HepG2 (cell line): Measurements from ENCODE around the gene TSPAN12. TPM values are rescaled to one million over a fixed set of nuclear protein-coding genes. Genes with fewer than 3 reads are reported as not detected.

Experiments
- ATAC-seq: fragments of 200-7000 bp; cut with Tn5 transposase; 3 replicates; pipeline ENCODE4 v1.9.1; 2020; ENCODE audit warnings: mild to moderate bottlenecking, moderate library complexity
- BruUV-seq: library from RNA; stranded (reverse); fragments of 400-500 nt; replicated peaks from 2 replicates; lab custom pipeline; 2021; lab: Mats Ljungman, UMichigan
- CTCF ChIA-PET: fragments of 300-600 bp; formaldehyde crosslinking; extraction: SDS; loops from one replicate; lab custom pipeline; 2021; ENCODE audit warnings: low total read pairs, inconsistent platforms, low intra/inter-chr PET ratio; lab: Yijun Ruan, JAX
- POLR2A ChIA-PET: fragments of 350-600 bp; sonication (Branson Sonifier 250); formaldehyde crosslinking; loops from one replicate; lab custom pipeline; 2020; ENCODE audit warnings: antibody characterized with exemption, inconsistent platforms; lab: Yijun Ruan, JAX
- DNase-seq: peaks from one replicate; pipeline ENCODE4 v3.0.0-alpha.2; 2015; ENCODE audit warnings: low spot score
- FAIRE-seq: peaks from 3 replicates; lab custom pipeline; 2011; peaks lifted over from hg19 to GRCh38; lab: Jason Lieb, UNC
- H2AFZ ChIP-seq: one replicate; pipeline ENCODE4 v1.6.1; 2011; ENCODE audit warnings: low read length, inconsistent platforms
- H3K27ac ChIP-seq: fragments of 300-600 bp; 3 replicates; pipeline ENCODE4 v1.8.0; 2011; ENCODE audit warnings: mixed run types, mild to moderate bottlenecking, mixed read lengths, low read length, inconsistent platforms; ENCODE audit not compliant: insufficient read depth; ENCODE audit errors: extremely low read length
- H3K27me3 ChIP-seq, 2 experiments: fragments of 200-600 bp in 1 of 2; 2 replicates in 1 of 2; 3 replicates in 1 of 2; pipeline versions ENCODE4 v1.6.0 to v1.8.0; 2011; ENCODE audit warnings: low read length in 2 of 2, mild to moderate bottlenecking in 2 of 2, moderate library complexity in 2 of 2, inconsistent platforms in 1 of 2; ENCODE audit not compliant: insufficient read depth in 2 of 2, control insufficient read depth in 1 of 2
- H3K36me3 ChIP-seq, 2 experiments: fragments of 200-600 bp in 1 of 2; replicated peaks in 1 of 2; 2 replicates in 1 of 2; 3 replicates in 1 of 2; pipeline versions ENCODE4 v1.5.1 to v1.8.0; 2011; ENCODE audit warnings: low read length in 2 of 2, inconsistent platforms in 1 of 2; ENCODE audit not compliant: insufficient read depth in 2 of 2, control insufficient read depth in 1 of 2
- H3K4me1 ChIP-seq: 2 replicates; pipeline ENCODE4 v1.5.1; 2012; ENCODE audit warnings: low read length, inconsistent platforms; ENCODE audit not compliant: insufficient read depth
- H3K4me2 ChIP-seq: 2 replicates; pipeline ENCODE4 v1.6.0; 2011; ENCODE audit warnings: low read depth, low read length, inconsistent platforms
- H3K4me3 ChIP-seq, 3 experiments: fragments of 200-600 bp in 1 of 3; sonication (generic), shearing (Covaris generic) in 1 of 3; replicated peaks in 1 of 3; 2 replicates each; pipeline ENCODE4 v1.5.1; 2011 to 2016; ENCODE audit warnings: low read length in 3 of 3, inconsistent platforms in 2 of 3, low read depth in 2 of 3, mild to moderate bottlenecking in 2 of 3, control low read depth in 1 of 3, mixed read lengths in 1 of 3; ENCODE audit not compliant: insufficient read depth in 1 of 3
- H3K79me2 ChIP-seq: one replicate; pipeline ENCODE4 v1.6.1; 2011; ENCODE audit warnings: low read length, inconsistent platforms; ENCODE audit not compliant: insufficient read depth
- H3K9ac ChIP-seq: 2 replicates; pipeline ENCODE4 v1.6.0; 2011; ENCODE audit warnings: mild to moderate bottlenecking, low read depth, low read length, inconsistent platforms; ENCODE audit not compliant: insufficient read depth
- H3K9me3 ChIP-seq: 2 replicates; pipeline ENCODE4 v1.5.1; 2012; ENCODE audit warnings: mild to moderate bottlenecking, low read length
- H4K20me1 ChIP-seq: 2 replicates; pipeline ENCODE4 v1.6.0; 2011; ENCODE audit warnings: inconsistent platforms, mild to moderate bottlenecking, low read length, moderate library complexity; ENCODE audit not compliant: insufficient read depth
- HMG20B ChIP-seq: conservative IDR thresholded peaks from 2 replicates; pipeline ENCODE4 v1.6.1; 2016; ENCODE audit warnings: missing genetic modification reagents, missing compliant biosample characterization
- HMGA1 ChIP-seq: sonication (generic); formaldehyde crosslinking; conservative IDR thresholded peaks from 2 replicates; pipeline ENCODE4 v1.4.0; 2020; ENCODE audit warnings: missing genetic modification reagents
- HNF4G ChIP-seq, 2 experiments: sonication (generic) in 1 of 2; formaldehyde crosslinking in 1 of 2; IDR thresholded peaks; 2 replicates each; pipeline versions ENCODE4 v1.4.0 to v1.6.1; 2011 to 2020; ENCODE audit warnings: borderline replicate concordance in 2 of 2, low read depth in 2 of 2, mild to moderate bottlenecking in 2 of 2, low read length in 1 of 2, missing genetic modification reagents in 1 of 2, moderate library complexity in 1 of 2
- HNRNPL ChIP-seq: fragments of 200-400 bp; formaldehyde crosslinking; IDR thresholded peaks from 2 replicates; pipeline ENCODE4 v1.6.1; 2017; ENCODE audit warnings: mild to moderate bottlenecking, low read depth, low read length
- JUN ChIP-seq: sonication (generic); formaldehyde crosslinking; IDR thresholded peaks from 2 replicates; pipeline ENCODE4 v1.4.0; 2020; ENCODE audit warnings: mild to moderate bottlenecking, missing genetic modification reagents
- JUND ChIP-seq: sonication (generic); formaldehyde crosslinking; IDR thresholded peaks from 2 replicates; pipeline ENCODE4 v1.8.0; 2022; ENCODE audit warnings: mild to moderate bottlenecking, missing genetic modification reagents
- KMT2A ChIP-seq: sonication (generic); formaldehyde crosslinking; IDR thresholded peaks from 2 replicates; pipeline ENCODE4 v1.4.0; 2020; ENCODE audit warnings: missing genetic modification reagents
- MTA3 ChIP-seq: sonication (generic); formaldehyde crosslinking; IDR thresholded peaks from 2 replicates; pipeline ENCODE4 v1.4.0; 2020; ENCODE audit warnings: missing genetic modification reagents
- NRL ChIP-seq: sonication (generic); formaldehyde crosslinking; IDR thresholded peaks from 2 replicates; pipeline ENCODE4 v1.5.0; 2020; ENCODE audit warnings: missing genetic modification reagents, mild to moderate bottlenecking, moderate library complexity, borderline replicate concordance
- ZFY ChIP-seq: sonication (generic); formaldehyde crosslinking; IDR thresholded peaks from 2 replicates; pipeline ENCODE4 v1.4.0; 2020; ENCODE audit warnings: missing genetic modification reagents
- ZNF205 ChIP-seq: IDR thresholded peaks from 2 replicates; pipeline ENCODE4 v1.6.1; 2018; ENCODE audit warnings: missing biosample characterization, missing genetic modification reagents
- ZNF253 ChIP-seq: sonication (generic); formaldehyde crosslinking; IDR thresholded peaks from 2 replicates; pipeline ENCODE4 v1.8.0; 2022; ENCODE audit warnings: mild to moderate bottlenecking, missing genetic modification reagents, borderline replicate concordance
- WGBS: methylation state at CpG from one replicate; pipeline ENCODE4 v1.1.6; 2017; ENCODE audit warnings: low lambda C conversion rate; 5-methylcytosine and 5-hydroxymethylcytosine counted together
- in situ Hi-C: cut with HindIII; loops from 2 replicates; pipeline ENCODE4 v1.10.0; 2017; ENCODE audit warnings: low pct_unique_long_range_greater_than_20kb; ENCODE audit not compliant: extremely low pct_ligation_motif_present
- intact Hi-C: fragments of 100-400 bp; cut with micrococcal nuclease; formaldehyde crosslinking; loops from one replicate; pipeline ENCODE4 v1.10.0; 2022; ENCODE audit not compliant: unreplicated experiment
- polyA plus RNA-seq, 8 experiments: library from polyadenylated mRNA; depleted of rRNA in 3 of 8; stranded (reverse) in 7 of 8; unstranded in 1 of 8; fragments of >200 nt; fragmentation: Illumina TruSeq in 4 of 8; extraction: Trizol in 4 of 8; gene quantifications; 2 replicates each; pipeline versions ENCODE4 v1.2.1 to v1.2.3, GENCODE V29; 2011 to 2016; ENCODE audit warnings: low read depth in 4 of 8, missing spikeins in 1 of 8, mixed read lengths in 1 of 8; ENCODE audit not compliant: insufficient read depth in 1 of 8
- total RNA-seq, 5 experiments: library from RNA; depleted of rRNA; stranded (reverse); fragments of >200 nt; fragmentation: Illumina TruSeq; extraction: Trizol; gene quantifications; 2 replicates each; pipeline ENCODE4 v1.2.3, GENCODE V29; 2016; ENCODE audit warnings: low read depth in 1 of 5
- TF ChIP-seq, protein P1 (sequence below): sonication (generic); formaldehyde crosslinking; IDR thresholded peaks from 2 replicates; pipeline ENCODE4 v1.4.0; 2020; ENCODE audit warnings: mild to moderate bottlenecking, missing genetic modification reagents
- TF ChIP-seq, protein P2 (sequence below): sonication (generic); formaldehyde crosslinking; IDR thresholded peaks from 2 replicates; pipeline ENCODE4 v1.8.0; 2022; ENCODE audit warnings: mild to moderate bottlenecking, missing genetic modification reagents; ENCODE audit not compliant: insufficient replicate concordance
- TF ChIP-seq, protein P3 (sequence below): sonication (generic); formaldehyde crosslinking; conservative IDR thresholded peaks from 2 replicates; pipeline ENCODE4 v1.4.0; 2020; ENCODE audit warnings: missing genetic modification reagents
- TF ChIP-seq, protein P4 (sequence below): sonication (generic); formaldehyde crosslinking; IDR thresholded peaks from 2 replicates; pipeline ENCODE4 v1.9.0; 2021; ENCODE audit warnings: missing genetic modification reagents, mild to moderate bottlenecking, borderline replicate concordance
- TF ChIP-seq, protein P5 (sequence below): IDR thresholded peaks from 2 replicates; pipeline ENCODE4 v1.6.1; 2016; ENCODE audit warnings: low read depth, control low read depth

The TSPAN12 gene
- total and polyA plus RNA-seq, 2 of the 13 experiments (the other 11 are each of a cell fraction or from before 2014, with no cell fraction given): 0.48 to 0.95 TPM

DNA sequence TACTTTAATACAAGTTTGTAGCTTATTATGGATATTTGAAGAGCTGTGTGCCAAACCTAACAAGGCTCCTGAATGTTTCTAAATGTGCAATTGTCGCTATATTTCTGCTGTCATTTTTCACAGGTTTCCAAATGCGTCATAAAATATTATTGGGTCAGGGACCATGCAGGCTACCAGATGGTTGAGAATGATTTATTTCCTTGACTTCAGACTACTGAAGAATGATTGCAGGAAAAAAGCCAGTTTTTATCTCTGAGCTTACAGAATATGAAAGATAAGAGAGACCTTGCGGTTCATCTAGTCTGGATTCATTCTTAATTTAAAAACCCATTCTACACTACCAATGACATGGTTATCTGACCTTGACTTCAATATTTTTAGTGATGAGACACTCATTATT, 55.2 kb downstream of the TSPAN12 start:
- no peak overlapping the region for H3K27ac ChIP-seq
- H3K4me3 ChIP-seq: no peak overlapping the region
- no peak for ATAC-seq
- no peak for DNase-seq
- in situ Hi-C loops: loop anchor here (10.0 kb wide), 1 partner anchor 302 kb away; no protein-coding TSS in a partner anchor
- WGBS: 59% methylated on average over 3 of the region's 3 CpGs
- ChIA-PET POLR2A (no interaction called here), CTCF (no interaction called here)
- no peak overlapping the region for H2AFZ ChIP-seq
- intact Hi-C loops: no loop called here
- no peaks in the 10 kb centered on the region for H3K79me2 ChIP-seq
- no peak for FAIRE-seq
- TF ChIP-seq, protein P1, sequence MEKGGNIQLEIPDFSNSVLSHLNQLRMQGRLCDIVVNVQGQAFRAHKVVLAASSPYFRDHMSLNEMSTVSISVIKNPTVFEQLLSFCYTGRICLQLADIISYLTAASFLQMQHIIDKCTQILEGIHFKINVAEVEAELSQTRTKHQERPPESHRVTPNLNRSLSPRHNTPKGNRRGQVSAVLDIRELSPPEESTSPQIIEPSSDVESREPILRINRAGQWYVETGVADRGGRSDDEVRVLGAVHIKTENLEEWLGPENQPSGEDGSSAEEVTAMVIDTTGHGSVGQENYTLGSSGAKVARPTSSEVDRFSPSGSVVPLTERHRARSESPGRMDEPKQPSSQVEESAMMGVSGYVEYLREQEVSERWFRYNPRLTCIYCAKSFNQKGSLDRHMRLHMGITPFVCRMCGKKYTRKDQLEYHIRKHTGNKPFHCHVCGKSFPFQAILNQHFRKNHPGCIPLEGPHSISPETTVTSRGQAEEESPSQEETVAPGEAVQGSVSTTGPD: no peak
- TF ChIP-seq JUND (CRISPR knock-in tag): no peak
- TF ChIP-seq, protein P2, sequence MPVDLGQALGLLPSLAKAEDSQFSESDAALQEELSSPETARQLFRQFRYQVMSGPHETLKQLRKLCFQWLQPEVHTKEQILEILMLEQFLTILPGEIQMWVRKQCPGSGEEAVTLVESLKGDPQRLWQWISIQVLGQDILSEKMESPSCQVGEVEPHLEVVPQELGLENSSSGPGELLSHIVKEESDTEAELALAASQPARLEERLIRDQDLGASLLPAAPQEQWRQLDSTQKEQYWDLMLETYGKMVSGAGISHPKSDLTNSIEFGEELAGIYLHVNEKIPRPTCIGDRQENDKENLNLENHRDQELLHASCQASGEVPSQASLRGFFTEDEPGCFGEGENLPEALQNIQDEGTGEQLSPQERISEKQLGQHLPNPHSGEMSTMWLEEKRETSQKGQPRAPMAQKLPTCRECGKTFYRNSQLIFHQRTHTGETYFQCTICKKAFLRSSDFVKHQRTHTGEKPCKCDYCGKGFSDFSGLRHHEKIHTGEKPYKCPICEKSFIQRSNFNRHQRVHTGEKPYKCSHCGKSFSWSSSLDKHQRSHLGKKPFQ (CRISPR knock-in tag): no peak
- no peak for TF ChIP-seq JUN (CRISPR knock-in tag)
- TF ChIP-seq HNRNPL: no peak
- no peak for TF ChIP-seq HMGA1 (CRISPR knock-in tag)
- no peak for TF ChIP-seq HMG20B
- no peak for TF ChIP-seq MTA3
- TF ChIP-seq, protein P3, sequence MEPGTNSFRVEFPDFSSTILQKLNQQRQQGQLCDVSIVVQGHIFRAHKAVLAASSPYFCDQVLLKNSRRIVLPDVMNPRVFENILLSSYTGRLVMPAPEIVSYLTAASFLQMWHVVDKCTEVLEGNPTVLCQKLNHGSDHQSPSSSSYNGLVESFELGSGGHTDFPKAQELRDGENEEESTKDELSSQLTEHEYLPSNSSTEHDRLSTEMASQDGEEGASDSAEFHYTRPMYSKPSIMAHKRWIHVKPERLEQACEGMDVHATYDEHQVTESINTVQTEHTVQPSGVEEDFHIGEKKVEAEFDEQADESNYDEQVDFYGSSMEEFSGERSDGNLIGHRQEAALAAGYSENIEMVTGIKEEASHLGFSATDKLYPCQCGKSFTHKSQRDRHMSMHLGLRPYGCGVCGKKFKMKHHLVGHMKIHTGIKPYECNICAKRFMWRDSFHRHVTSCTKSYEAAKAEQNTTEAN: no peak
- TF ChIP-seq ZNF205 (CRISPR knock-in tag): no peak
- TF ChIP-seq, protein P4, sequence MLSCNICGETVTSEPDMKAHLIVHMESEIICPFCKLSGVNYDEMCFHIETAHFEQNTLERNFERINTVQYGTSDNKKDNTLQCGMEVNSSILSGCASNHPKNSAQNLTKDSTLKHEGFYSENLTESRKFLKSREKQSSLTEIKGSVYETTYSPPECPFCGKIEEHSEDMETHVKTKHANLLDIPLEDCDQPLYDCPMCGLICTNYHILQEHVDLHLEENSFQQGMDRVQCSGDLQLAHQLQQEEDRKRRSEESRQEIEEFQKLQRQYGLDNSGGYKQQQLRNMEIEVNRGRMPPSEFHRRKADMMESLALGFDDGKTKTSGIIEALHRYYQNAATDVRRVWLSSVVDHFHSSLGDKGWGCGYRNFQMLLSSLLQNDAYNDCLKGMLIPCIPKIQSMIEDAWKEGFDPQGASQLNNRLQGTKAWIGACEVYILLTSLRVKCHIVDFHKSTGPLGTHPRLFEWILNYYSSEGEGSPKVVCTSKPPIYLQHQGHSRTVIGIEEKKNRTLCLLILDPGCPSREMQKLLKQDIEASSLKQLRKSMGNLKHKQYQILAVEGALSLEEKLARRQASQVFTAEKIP (CRISPR knock-in tag): no peak
- TF ChIP-seq NRL (CRISPR knock-in tag): no peak
- TF ChIP-seq, protein P5, sequence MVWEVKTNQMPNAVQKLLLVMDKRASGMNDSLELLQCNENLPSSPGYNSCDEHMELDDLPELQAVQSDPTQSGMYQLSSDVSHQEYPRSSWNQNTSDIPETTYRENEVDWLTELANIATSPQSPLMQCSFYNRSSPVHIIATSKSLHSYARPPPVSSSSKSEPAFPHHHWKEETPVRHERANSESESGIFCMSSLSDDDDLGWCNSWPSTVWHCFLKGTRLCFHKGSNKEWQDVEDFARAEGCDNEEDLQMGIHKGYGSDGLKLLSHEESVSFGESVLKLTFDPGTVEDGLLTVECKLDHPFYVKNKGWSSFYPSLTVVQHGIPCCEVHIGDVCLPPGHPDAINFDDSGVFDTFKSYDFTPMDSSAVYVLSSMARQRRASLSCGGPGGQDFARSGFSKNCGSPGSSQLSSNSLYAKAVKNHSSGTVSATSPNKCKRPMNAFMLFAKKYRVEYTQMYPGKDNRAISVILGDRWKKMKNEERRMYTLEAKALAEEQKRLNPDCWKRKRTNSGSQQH (CRISPR knock-in tag): no peak
- TF ChIP-seq HNF4G (IDR thresholded peaks at IDR 0.05; ENCODE audit: borderline replicate concordance, low read depth, low read length): no peak
- no peak for TF ChIP-seq HNF4G (CRISPR knock-in tag; IDR thresholded peaks at IDR 0.05; ENCODE audit: borderline replicate concordance, low read depth)
- no peak for TF ChIP-seq ZNF253 (CRISPR knock-in tag)
- no peak for TF ChIP-seq KMT2A (CRISPR knock-in tag)
- TF ChIP-seq ZFY: no peak
- no peaks in the 10 kb centered on the region for H3K9me3 ChIP-seq
- H3K4me2 ChIP-seq: no peak overlapping the region
- no peak overlapping the region for H3K9ac ChIP-seq
- H3K4me1 ChIP-seq: no peaks in the 10 kb centered on the region
- H3K27me3 ChIP-seq: no peaks in the 10 kb centered on the region
- H3K36me3 ChIP-seq: no peaks in the 10 kb centered on the region
- BruUV-seq: no TSS peak
- H4K20me1 ChIP-seq: no peaks in the 10 kb centered on the region
